D721Med (cell line): Measurements from ENCODE around the gene PPP2R1A.

Source experiments
- DNase-seq: peaks from one replicate; pipeline ENCODE4 v3.0.0; 2011; ENCODE audit warnings: low spot score; ENCODE audit not compliant: insufficient read length
- FAIRE-seq: peaks from 2 replicates; lab custom pipeline; 2011; peaks lifted over from hg19 to GRCh38; lab: Jason Lieb, UNC
- TF ChIP-seq, protein P1 (sequence below): IDR thresholded peaks from 2 replicates; pipeline ENCODE4 v1.5.1; 2012; ENCODE audit warnings: mild to moderate bottlenecking, control low read depth; ENCODE audit not compliant: insufficient read depth; ENCODE audit errors: missing control alignments

Gene PPP2R1A

DNA sequence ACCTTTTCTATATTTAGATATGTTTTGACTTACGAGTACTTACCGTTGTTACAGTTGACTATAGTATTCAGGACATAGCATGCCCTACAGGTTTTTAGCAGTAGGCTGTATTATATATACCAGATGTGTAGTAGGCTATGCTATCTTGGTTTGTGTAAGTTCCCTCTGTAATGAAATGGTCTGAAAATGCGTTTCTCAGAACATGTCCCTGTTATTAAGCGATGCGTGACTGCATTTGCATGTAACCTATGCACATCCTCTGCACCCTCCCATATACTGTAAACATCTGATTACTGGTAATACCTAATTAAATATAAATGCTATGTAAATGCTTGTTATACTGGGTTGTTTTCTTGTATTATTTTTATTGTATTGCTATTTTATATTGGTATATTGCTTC is 86.1 kb downstream of the PPP2R1A start:
- TF ChIP-seq, protein P1, sequence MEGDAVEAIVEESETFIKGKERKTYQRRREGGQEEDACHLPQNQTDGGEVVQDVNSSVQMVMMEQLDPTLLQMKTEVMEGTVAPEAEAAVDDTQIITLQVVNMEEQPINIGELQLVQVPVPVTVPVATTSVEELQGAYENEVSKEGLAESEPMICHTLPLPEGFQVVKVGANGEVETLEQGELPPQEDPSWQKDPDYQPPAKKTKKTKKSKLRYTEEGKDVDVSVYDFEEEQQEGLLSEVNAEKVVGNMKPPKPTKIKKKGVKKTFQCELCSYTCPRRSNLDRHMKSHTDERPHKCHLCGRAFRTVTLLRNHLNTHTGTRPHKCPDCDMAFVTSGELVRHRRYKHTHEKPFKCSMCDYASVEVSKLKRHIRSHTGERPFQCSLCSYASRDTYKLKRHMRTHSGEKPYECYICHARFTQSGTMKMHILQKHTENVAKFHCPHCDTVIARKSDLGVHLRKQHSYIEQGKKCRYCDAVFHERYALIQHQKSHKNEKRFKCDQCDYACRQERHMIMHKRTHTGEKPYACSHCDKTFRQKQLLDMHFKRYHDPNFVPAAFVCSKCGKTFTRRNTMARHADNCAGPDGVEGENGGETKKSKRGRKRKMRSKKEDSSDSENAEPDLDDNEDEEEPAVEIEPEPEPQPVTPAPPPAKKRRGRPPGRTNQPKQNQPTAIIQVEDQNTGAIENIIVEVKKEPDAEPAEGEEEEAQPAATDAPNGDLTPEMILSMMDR = no peak
- DNase-seq (no peak), FAIRE-seq (no peak)

GRCh38 chr19:52277471-52277870 is 87.6 kb downstream of the PPP2R1A start:
- TF ChIP-seq, protein P1 = no peak
- DNase-seq = no peak
- no peak for FAIRE-seq
